Tibial nerve (tissue), 3 donors: ENCODE results near the gene WBP11.

ENCODE experiments used
- CTCF ChIP-seq, 5 experiments: fragments of 200-600 bp in 3 of 5; fragments of 450-650 bp in 2 of 5; sonication (generic) in 3 of 5; IDR thresholded peaks; one replicate each; pipeline ENCODE4 v1.5.1; 2016 to 2019; ENCODE audit warnings: antibody characterized with exemption in 5 of 5, mild to moderate bottlenecking in 3 of 5, moderate library complexity in 2 of 5
- POLR2A ChIP-seq, 2 donors: fragments of 450-650 bp; IDR thresholded peaks; one replicate each; pipeline ENCODE4 v1.6.1; 2017; ENCODE audit warnings: antibody characterized with exemption in 2 of 2, mild to moderate bottlenecking in 2 of 2, moderate library complexity in 2 of 2

GRCh38 chr12:14842315-14842714 lies 39.0 kb upstream of the WBP11 start:
- TF ChIP-seq CTCF (IDR thresholded peaks at IDR 0.05) (no peak), POLR2A (IDR thresholded peaks at IDR 0.05) (no peak)
